WI38 (cell line): ENCODE data around the gene TMSB15A.
"Not testable (repeated sequence)": the region's sequence is repeated elsewhere in the genome, so short reads cannot be mapped to it uniquely, and the experiment has no call there.

Experiments used
- H3K4me3 ChIP-seq: 2 replicates; pipeline ENCODE4 v1.5.1; 2011; ENCODE audit warnings: low read depth, mild to moderate bottlenecking, control low read depth, low read length
- CTCF ChIP-seq: IDR thresholded peaks from 2 replicates; pipeline ENCODE4 v1.5.1; 2012; ENCODE audit warnings: low read depth, mild to moderate bottlenecking, control low read depth, low read length

TMSB15A gene

DNA sequence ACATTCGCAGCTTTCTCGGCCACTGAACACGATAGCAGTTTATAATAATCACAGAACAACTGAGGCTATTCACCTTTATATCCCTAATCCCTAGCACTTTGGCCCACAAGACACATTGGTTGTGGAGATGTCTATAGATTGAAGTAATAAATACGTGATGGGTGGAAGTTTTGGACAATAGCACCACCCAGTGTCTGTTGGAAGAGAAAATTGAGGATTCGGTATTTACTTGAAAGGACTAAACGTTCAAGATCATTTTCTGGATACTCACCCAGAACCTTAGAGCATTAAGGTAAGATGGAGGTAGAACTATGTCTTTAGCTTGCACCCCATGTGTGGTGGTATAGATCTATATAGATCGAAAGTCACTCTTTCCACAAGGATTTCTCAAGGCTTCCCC, 787 bp upstream of the TMSB15A start:
- H3K4me3 ChIP-seq, result no peak overlapping the region
- TF ChIP-seq CTCF, result no peak

DNA sequence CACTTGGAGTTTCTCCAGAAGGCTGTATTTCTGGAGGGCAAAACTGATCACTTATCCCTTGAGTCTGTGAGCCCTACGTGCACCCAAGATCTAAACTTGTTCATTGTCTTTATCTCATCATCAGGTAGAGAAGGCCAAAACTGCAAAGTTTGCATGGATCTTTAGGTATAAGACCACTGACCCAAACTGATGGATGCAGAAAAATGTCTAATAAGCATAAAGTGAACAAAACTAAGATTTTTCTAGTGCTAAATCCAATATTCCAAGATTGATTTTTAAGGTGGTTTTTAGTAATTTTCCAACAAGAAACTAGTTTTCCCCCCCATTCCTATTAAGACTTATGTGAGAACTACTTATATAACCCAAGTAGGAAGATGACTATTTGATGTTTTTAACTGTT, 2.0 kb downstream of the TMSB15A start:
- no peak overlapping the region for H3K4me3 ChIP-seq
- no peak for TF ChIP-seq CTCF

DNA sequence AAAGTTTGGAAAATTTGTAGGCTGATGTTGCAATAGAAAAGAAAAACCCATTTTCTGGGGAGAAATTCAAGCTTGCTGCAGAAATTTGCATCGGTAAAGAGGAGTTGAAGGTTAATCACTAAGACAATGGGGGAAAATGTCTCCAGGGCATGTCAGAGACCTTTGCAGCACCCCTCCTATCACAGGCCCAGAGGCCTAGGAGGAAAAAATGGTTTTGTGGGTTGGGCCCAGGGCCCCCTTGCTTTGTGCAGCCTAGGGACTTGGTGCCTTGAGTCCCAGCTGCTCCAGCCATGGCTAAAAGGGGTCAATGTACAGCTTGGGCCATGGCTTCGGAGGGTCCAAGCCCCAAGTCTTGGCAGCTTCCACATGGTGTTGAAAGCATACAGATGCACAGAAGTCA, 17.8 kb downstream of the TMSB15A start:
- H3K4me3 ChIP-seq, result no peak overlapping the region
- TF ChIP-seq CTCF, result no peak

DNA sequence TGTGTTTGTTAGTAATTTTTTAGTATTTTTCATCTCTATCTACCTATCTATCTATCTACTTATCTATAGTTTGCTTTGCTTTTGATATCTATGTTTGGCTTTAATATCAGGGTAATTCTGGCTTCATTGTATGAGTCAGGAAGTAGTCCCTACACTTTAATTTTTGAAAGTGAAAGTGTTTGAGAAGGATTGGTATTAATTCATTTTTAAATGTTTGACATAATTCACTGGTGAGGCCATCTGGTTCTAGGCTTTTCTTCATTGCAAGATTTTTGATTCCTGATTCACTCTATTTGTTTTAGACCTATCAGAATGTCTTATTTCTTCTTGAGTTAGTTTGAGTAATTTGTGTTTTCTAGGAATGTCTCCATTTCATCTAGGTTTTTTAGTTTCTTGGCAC, 24.8 kb downstream of the TMSB15A start:
- no peak for TF ChIP-seq CTCF

GRCh38 chrX:102478765-102479164, 37.8 kb downstream of the TMSB15A start:
- H3K4me3 ChIP-seq, result not testable (repeated sequence)

More for the DNA sequence above, 24.8 kb downstream of the TMSB15A start:
- H3K4me3 ChIP-seq, result no peak overlapping the region

GRCh38 chrX:102471762-102472220, 44.7 kb downstream of the TMSB15A start, which contains the start of gene TCP11X2:
Gene TCP11X2, minus strand, starts transcription at chrX:102471812.
- not testable (repeated sequence) for H3K4me3 ChIP-seq

- not testable (repeated sequence) for H3K4me3 ChIP-seq
These were observed 46.3 kb downstream of the TMSB15A start for GRCh38 chrX:102470215-102470614.
